H1 (cell line): ENCODE measurements around the gene CCNL2. TPM values are rescaled to one million over a fixed set of nuclear protein-coding genes. Genes with fewer than 3 reads are reported as not detected.
A peak's percentile ranks its signal among the peaks of the same experiment; 100 is the strongest.

Experiments
- RAD21 ChIP-seq, 2 experiments: IDR thresholded peaks in 1 of 2; conservative IDR thresholded peaks in 1 of 2; 2 replicates each; pipeline ENCODE4 v1.6.1; 2011; ENCODE audit warnings: low read depth in 2 of 2, low read length in 2 of 2, improper control_type of control experiment in 1 of 2, inconsistent platforms in 1 of 2, mild to moderate bottlenecking in 1 of 2, moderate library complexity in 1 of 2
- RXRA ChIP-seq: IDR thresholded peaks from 2 replicates; pipeline ENCODE4 v1.6.1; 2011; ENCODE audit warnings: low read depth, mild to moderate bottlenecking, low read length, moderate library complexity; ENCODE audit not compliant: insufficient read depth
- TAF7 ChIP-seq: optimal IDR thresholded peaks from 2 replicates; pipeline ENCODE3; 2011; ENCODE audit warnings: low read depth, mild to moderate bottlenecking, inconsistent platforms, low read length, moderate library complexity, borderline replicate concordance
- TEAD4 ChIP-seq: IDR thresholded peaks from 2 replicates; pipeline ENCODE4 v1.6.1; 2012; ENCODE audit warnings: low read depth, low read length, inconsistent platforms, mixed read lengths
- polyA plus RNA-seq, 7 experiments: library from polyadenylated mRNA; depleted of rRNA in 3 of 7; stranded (reverse) in 5 of 7; unstranded in 2 of 7; fragments of >200 nt in 5 of 7; fragments of 200-250 nt in 2 of 7; gene quantifications; 1 replicate in 5 of 7; 2 replicates in 1 of 7; 4 replicates in 1 of 7; pipeline versions ENCODE4 v1.2.1 to v1.2.3, GENCODE V29; 2011 to 2013; ENCODE audit warnings: missing spikeins in 2 of 7, mixed read lengths in 2 of 7
- total RNA-seq: library from RNA; stranded (reverse); fragmentation: NEBNext Ultra II Directional; extraction: Animal tissue kit (Norgen Biotek cat#: 25700); gene quantifications from 2 replicates; pipeline ENCODE4 v1.2.1, GENCODE V29; 2021
- TF ChIP-seq, protein P1 (sequence below): IDR thresholded peaks from 2 replicates; pipeline ENCODE4 v1.6.1; 2012; ENCODE audit warnings: inconsistent platforms

The CCNL2 gene
- total and polyA plus RNA-seq, 2 of the 8 experiments (the other 6 are each of a cell fraction or from before 2014, with no cell fraction given), result 79.8 to 120 TPM

DNA sequence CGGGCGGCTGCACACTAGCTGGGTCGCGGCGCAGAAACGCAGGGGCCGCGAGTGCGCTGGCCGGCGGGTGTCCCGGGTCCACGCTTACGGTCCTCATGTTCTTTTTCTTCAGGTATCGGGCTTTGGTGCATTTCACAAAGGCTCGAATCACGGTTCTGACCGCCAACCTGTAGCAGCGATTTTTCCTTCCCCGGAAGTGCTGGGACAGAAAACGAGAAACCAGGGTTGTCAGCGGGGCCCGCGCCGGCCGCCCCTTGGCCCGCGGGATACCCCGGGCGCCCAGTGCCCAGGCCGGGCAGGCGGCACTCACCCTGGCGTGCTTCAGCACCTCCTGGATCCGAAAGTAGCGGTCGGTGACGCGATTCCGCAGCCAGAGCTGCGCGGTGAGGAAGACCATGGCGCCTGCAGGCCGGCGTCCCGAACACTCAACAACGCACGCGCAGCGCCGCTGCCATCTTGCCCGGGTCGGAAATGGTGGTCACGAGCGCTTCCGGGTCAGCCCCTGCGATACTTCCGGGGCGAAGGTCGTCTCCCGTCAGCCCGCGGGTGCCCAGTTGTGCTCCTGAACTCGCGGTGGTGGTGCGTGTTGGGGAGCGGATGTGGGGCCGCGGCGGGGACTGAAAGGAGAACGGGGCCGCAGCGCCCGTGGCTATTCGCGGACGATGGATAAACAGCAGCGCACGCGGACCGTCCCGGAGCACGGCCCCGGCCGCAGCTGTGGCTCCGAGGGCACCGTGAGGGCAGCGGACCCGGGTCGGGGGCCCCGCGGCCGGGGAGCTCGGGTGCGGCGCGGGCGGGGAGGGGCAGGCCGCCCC, 7.9 kb upstream of the CCNL2 start, which contains the start of gene MRPL20 (continued):
- TF ChIP-seq, protein P1, sequence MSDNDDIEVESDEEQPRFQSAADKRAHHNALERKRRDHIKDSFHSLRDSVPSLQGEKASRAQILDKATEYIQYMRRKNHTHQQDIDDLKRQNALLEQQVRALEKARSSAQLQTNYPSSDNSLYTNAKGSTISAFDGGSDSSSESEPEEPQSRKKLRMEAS, result peak; percentile 79
- TF ChIP-seq TAF7 (peak; percentile 92), RXRA (no peak), TEAD4 (no peak), RAD21 (IDR thresholded peaks at IDR 0.05 in 1 of 2, conservative IDR thresholded peaks at IDR 0.05 in 1 of 2; ENCODE audit: low read depth in 2 of 2, low read length in 2 of 2) (no peak)
